ENCODE measurements around the gene TNC.

Gene TNC

DNA sequence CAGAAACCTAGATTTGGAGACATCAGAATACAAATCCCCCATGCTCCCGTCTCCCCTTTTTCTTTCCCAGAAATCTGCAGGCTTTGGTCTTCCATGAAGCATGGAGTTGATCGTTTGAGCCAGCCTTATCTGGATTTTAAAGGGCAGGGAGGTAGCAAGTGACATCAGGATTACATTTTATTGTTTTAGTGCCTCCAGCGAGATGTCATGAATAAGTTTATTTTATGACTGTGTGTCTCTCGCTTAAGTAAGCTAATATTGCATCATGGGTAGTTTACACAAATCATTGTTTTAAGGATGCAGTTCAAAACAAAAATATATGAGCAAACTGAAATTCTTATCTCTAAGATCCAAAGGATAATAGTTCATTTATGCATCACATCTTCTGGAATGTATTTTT lies 136.9 kb downstream of the TNC start:
- no peak for DNase-seq (ENCODE audit: extremely low read depth in 1 of 2, low read depth in 1 of 2)

GRCh38 chr9:114973216-114973615 lies 144.7 kb downstream of the TNC start:
- DNase-seq (ENCODE audit: extremely low read depth in 1 of 2, low read depth in 1 of 2), result no peak

GRCh38 chr9:114972510-114973136 lies 145.3 kb downstream of the TNC start:
- DNase-seq (ENCODE audit: extremely low read depth in 1 of 2, low read depth in 1 of 2), result no peak
